AG04450 (cell line): ENCODE results near the gene CITED4. TPM values are rescaled to one million over a fixed set of nuclear protein-coding genes. Genes with fewer than 3 reads are reported as not detected.

Experiments used
- CTCF ChIA-PET: fragments of 300-600, 350-600 bp; formaldehyde crosslinking; extraction: SDS; loops from one replicate; lab custom pipeline; 2022; ENCODE audit warnings: antibody characterized with exemption, inconsistent platforms; lab: Charles Lee
- POLR2A ChIA-PET: fragments of 350-600 bp; formaldehyde crosslinking; extraction: SDS; loops from one replicate; lab custom pipeline; 2021; ENCODE audit warnings: antibody characterized with exemption, inconsistent platforms; lab: Yijun Ruan, JAX
- DNase-seq: peaks from one replicate; pipeline ENCODE4 v3.0.0-alpha.2; 2011; ENCODE audit warnings: low read depth, low spot score
- H3K27ac ChIP-seq: one replicate; pipeline ENCODE4 v1.5.1; 2012; ENCODE audit warnings: low read depth, low read length, control low read depth
- H3K27me3 ChIP-seq: one replicate; pipeline ENCODE4 v1.6.0; 2012; ENCODE audit warnings: low read length; ENCODE audit not compliant: control insufficient read depth, insufficient read depth
- H3K4me3 ChIP-seq: 2 replicates; pipeline ENCODE4 v1.5.1; 2011; ENCODE audit warnings: mild to moderate bottlenecking, low read depth, low read length, control low read depth
- H3K9me3 ChIP-seq: 2 replicates; pipeline ENCODE4 v1.5.1; 2012; ENCODE audit warnings: low read length; ENCODE audit not compliant: control insufficient read depth, insufficient read depth
- CTCF ChIP-seq: IDR thresholded peaks from 2 replicates; pipeline ENCODE4 v1.5.1; 2011; ENCODE audit warnings: low read depth, low read length, control low read depth, inconsistent platforms
- polyA plus RNA-seq: library from polyadenylated mRNA; depleted of rRNA; stranded (reverse); fragments of >200 nt; gene quantifications from 2 replicates; pipeline ENCODE4 v1.2.3, GENCODE V29; 2011

The CITED4 gene
- polyA plus RNA-seq, 1 experiment: 0.53 TPM

GRCh38 chr1:40870135-40870728 lies 8.1 kb upstream of the CITED4 start:
- DNase-seq: no peak
- Histone ChIP-seq H3K27me3 (no peaks in the 10 kb centered on the region), H3K27ac (no peak overlapping the region), H3K9me3 (no peaks in the 10 kb centered on the region; the same call in 1 of the 2 replicates), H3K4me3 (no peak overlapping the region)
- ChIA-PET CTCF (interaction anchor here (1.2 kb wide), 1 partner anchor 83 kb away, joined by 3 read pairs; no protein-coding TSS in a partner anchor), POLR2A (no interaction called here)
- TF ChIP-seq CTCF: no peak

GRCh38 chr1:40868051-40868723 lies 6.0 kb upstream of the CITED4 start:
- Histone ChIP-seq H3K27me3 (no peaks in the 10 kb centered on the region), H3K9me3 (no peaks in the 10 kb centered on the region; the same call in 1 of the 2 replicates), H3K4me3 (no peak overlapping the region), H3K27ac (no peak overlapping the region)
- no peak for TF ChIP-seq CTCF
- POLR2A ChIA-PET: interaction anchor here (0.7 kb wide), 1 partner anchor 62 kb away, joined by 8 read pairs; no protein-coding TSS in a partner anchor
- CTCF ChIA-PET: interaction anchor here (1.0 to 4.4 kb wide), 4 partner anchors 18 to 84 kb away, joined by 3 to 27 read pairs (median 3); no protein-coding TSS in a partner anchor
- no peak for DNase-seq

- CTCF ChIA-PET: interaction anchor here (1.2 to 17.4 kb wide), 4 partner anchors 8 to 91 kb away, joined by 3 to 442 read pairs (median 20); no protein-coding TSS in a partner anchor
- no peak for DNase-seq
- no peaks in the 10 kb centered on the region for H3K9me3 ChIP-seq
- no peak for TF ChIP-seq CTCF
- POLR2A ChIA-PET: interaction anchor here (1.0 to 1.3 kb wide), 2 partner anchors 76 to 87 kb away, joined by 3 to 9 read pairs; no protein-coding TSS in a partner anchor
- H3K4me3 ChIP-seq: peak overlapping the region; percentile 64
- no peak overlapping the region for H3K27ac ChIP-seq
- H3K27me3 ChIP-seq: peaks cover 9% of the 10 kb centered on the region
Observed at GRCh38 chr1:40861224-40862003, 749 bp downstream of the CITED4 start.

GRCh38 chr1:40860706-40861223 lies 1.4 kb downstream of the CITED4 start:
- no peak for TF ChIP-seq CTCF
- H3K4me3 ChIP-seq: peak overlapping the region; percentile 64
- H3K9me3 ChIP-seq: no peaks in the 10 kb centered on the region
- H3K27me3 ChIP-seq: peaks cover 9% of the 10 kb centered on the region
- no peak overlapping the region for H3K27ac ChIP-seq
- no peak for DNase-seq
- ChIA-PET CTCF (interaction anchor here (5.3 to 17.4 kb wide), 2 partner anchors 11 to 91 kb away, joined by 35 to 442 read pairs; no protein-coding TSS in a partner anchor), POLR2A (interaction anchor here (0.6 kb wide), 1 partner anchor 92 kb away, joined by 3 read pairs; no protein-coding TSS in a partner anchor)
